Measurements from ENCODE around the gene CELA3B. TPM values are rescaled to one million over a fixed set of nuclear protein-coding genes. Genes with fewer than 3 reads are reported as not detected.
"Not testable (repeated sequence)": the region's sequence is repeated elsewhere in the genome, so short reads cannot be mapped to it uniquely, and the experiment has no call there.

Gene CELA3B
- total RNA-seq, 1 experiment from 2014 or later, result not detected

- H3K27ac ChIP-seq (ENCODE audit: low read depth, low read length, poor library complexity, severe bottlenecking), result not testable (repeated sequence)
These were observed 21.9 kb downstream of the CELA3B start for GRCh38 chr1:21998624-21999294.

GRCh38 chr1:21999645-22000044 is 22.8 kb downstream of the CELA3B start:
- DNase-seq (ENCODE audit: low spot score); H3K4me1 ChIP-seq (ENCODE audit: insufficient read depth, low read length, poor library complexity, severe bottlenecking); POLR2A ChIA-PET (ENCODE audit: low non-redundant PET); H3K9me3 ChIP-seq (ENCODE audit: low read depth, low read length, poor library complexity, severe bottlenecking); H3K36me3 ChIP-seq (ENCODE audit: insufficient read depth, low read length, poor library complexity, severe bottlenecking); BruUV-seq (replicated peaks); H3K27me3 ChIP-seq (replicated peaks; ENCODE audit: insufficient read depth, low read depth, low read length, poor library complexity); H3K4me3 ChIP-seq (ENCODE audit: low read depth, low read length, poor library complexity, severe bottlenecking); H3K27ac ChIP-seq (ENCODE audit: low read depth, low read length, poor library complexity, severe bottlenecking); intact Hi-C loops (cut with micrococcal nuclease; ENCODE audit: unreplicated experiment); CTCF ChIA-PET: not testable (repeated sequence)

More at GRCh38 chr1:21998624-21999294, 21.9 kb downstream of the CELA3B start:
- BruUV-seq (replicated peaks); CTCF ChIA-PET; H3K27me3 ChIP-seq (replicated peaks; ENCODE audit: insufficient read depth, low read depth, low read length, poor library complexity); H3K9me3 ChIP-seq (ENCODE audit: low read depth, low read length, poor library complexity, severe bottlenecking); H3K4me3 ChIP-seq (ENCODE audit: low read depth, low read length, poor library complexity, severe bottlenecking); intact Hi-C loops (cut with micrococcal nuclease; ENCODE audit: unreplicated experiment); H3K36me3 ChIP-seq (ENCODE audit: insufficient read depth, low read length, poor library complexity, severe bottlenecking); POLR2A ChIA-PET (ENCODE audit: low non-redundant PET); H3K4me1 ChIP-seq (ENCODE audit: insufficient read depth, low read length, poor library complexity, severe bottlenecking); DNase-seq (ENCODE audit: low spot score): not testable (repeated sequence)

- intact Hi-C loops (cut with micrococcal nuclease; ENCODE audit: unreplicated experiment), result no loop called here
- Histone ChIP-seq H3K36me3 (ENCODE audit: insufficient read depth, low read length, poor library complexity, severe bottlenecking) (no peaks in the 10 kb centered on the region), H3K4me3 (ENCODE audit: low read depth, low read length, poor library complexity, severe bottlenecking) (no peak within 1 kb of the TSS), H3K9me3 (ENCODE audit: low read depth, low read length, poor library complexity, severe bottlenecking) (no peaks in the 10 kb centered on the region), H3K4me1 (ENCODE audit: insufficient read depth, low read length, poor library complexity, severe bottlenecking) (no peaks in the 10 kb centered on the region), H3K27me3 (replicated peaks; ENCODE audit: insufficient read depth, low read depth, low read length, poor library complexity) (no peaks in the 10 kb centered on the region), H3K27ac (ENCODE audit: low read depth, low read length, poor library complexity, severe bottlenecking) (no peak within 1 kb of the TSS)
- BruUV-seq (replicated peaks), result no TSS peak
- CTCF ChIA-PET, result no interaction called here
- POLR2A ChIA-PET (ENCODE audit: low non-redundant PET), result no interaction called here
- TF ChIP-seq CTCF (conservative IDR thresholded peaks at IDR 0.05; ENCODE audit: low read depth, low read length) (no peak), EZH2 (IDR thresholded peaks at IDR 0.05; ENCODE audit: borderline replicate concordance, low read depth, low read length, poor library complexity, severe bottlenecking) (no peak)
- DNase-seq (ENCODE audit: low spot score), result no peak
These were observed 24.6 kb downstream of the CELA3B start, which contains the start of gene CELA3A for GRCh38 chr1:22001409-22001808. TSS of gene CELA3A (plus strand) at chr1:22001657. CDS start at chr1:22001675, 18 bp downstream.

GRCh38 chr1:22002461-22002860 is 25.6 kb downstream of the CELA3B start:
- CTCF ChIA-PET; H3K4me1 ChIP-seq (ENCODE audit: insufficient read depth, low read length, poor library complexity, severe bottlenecking); DNase-seq (ENCODE audit: low spot score); BruUV-seq (replicated peaks); H3K4me3 ChIP-seq (ENCODE audit: low read depth, low read length, poor library complexity, severe bottlenecking); H3K27me3 ChIP-seq (replicated peaks; ENCODE audit: insufficient read depth, low read depth, low read length, poor library complexity); H3K9me3 ChIP-seq (ENCODE audit: low read depth, low read length, poor library complexity, severe bottlenecking); intact Hi-C loops (cut with micrococcal nuclease; ENCODE audit: unreplicated experiment); H3K36me3 ChIP-seq (ENCODE audit: insufficient read depth, low read length, poor library complexity, severe bottlenecking); H3K27ac ChIP-seq (ENCODE audit: low read depth, low read length, poor library complexity, severe bottlenecking); POLR2A ChIA-PET (ENCODE audit: low non-redundant PET): not testable (repeated sequence)

GRCh38 chr1:22002875-22003274 is 26.1 kb downstream of the CELA3B start:
- BruUV-seq (replicated peaks); H3K4me3 ChIP-seq (ENCODE audit: low read depth, low read length, poor library complexity, severe bottlenecking); POLR2A ChIA-PET (ENCODE audit: low non-redundant PET); CTCF ChIA-PET; H3K36me3 ChIP-seq (ENCODE audit: insufficient read depth, low read length, poor library complexity, severe bottlenecking); H3K27ac ChIP-seq (ENCODE audit: low read depth, low read length, poor library complexity, severe bottlenecking); H3K4me1 ChIP-seq (ENCODE audit: insufficient read depth, low read length, poor library complexity, severe bottlenecking); H3K9me3 ChIP-seq (ENCODE audit: low read depth, low read length, poor library complexity, severe bottlenecking); H3K27me3 ChIP-seq (replicated peaks; ENCODE audit: insufficient read depth, low read depth, low read length, poor library complexity); DNase-seq (ENCODE audit: low spot score); intact Hi-C loops (cut with micrococcal nuclease; ENCODE audit: unreplicated experiment): not testable (repeated sequence)

GRCh38 chr1:22003959-22004358 is 27.1 kb downstream of the CELA3B start:
- intact Hi-C loops (cut with micrococcal nuclease; ENCODE audit: unreplicated experiment); BruUV-seq (replicated peaks); H3K4me1 ChIP-seq (ENCODE audit: insufficient read depth, low read length, poor library complexity, severe bottlenecking); H3K27ac ChIP-seq (ENCODE audit: low read depth, low read length, poor library complexity, severe bottlenecking); H3K4me3 ChIP-seq (ENCODE audit: low read depth, low read length, poor library complexity, severe bottlenecking); POLR2A ChIA-PET (ENCODE audit: low non-redundant PET); H3K36me3 ChIP-seq (ENCODE audit: insufficient read depth, low read length, poor library complexity, severe bottlenecking); DNase-seq (ENCODE audit: low spot score); H3K27me3 ChIP-seq (replicated peaks; ENCODE audit: insufficient read depth, low read depth, low read length, poor library complexity); H3K9me3 ChIP-seq (ENCODE audit: low read depth, low read length, poor library complexity, severe bottlenecking): not testable (repeated sequence)
- CTCF ChIA-PET, result interaction anchor here (0.6 kb wide), 2 partner anchors 108 to 558 kb away, joined by 4 to 5 read pairs; no protein-coding TSS in a partner anchor

Data from A673 (cell line).